ENCODE results near the gene ITGB3BP. TPM values are rescaled to one million over a fixed set of nuclear protein-coding genes. Genes with fewer than 3 reads are reported as not detected.

Gene ITGB3BP
- total and polyA plus RNA-seq, 2 of the 13 experiments (the other 11 are each of a cell fraction or from before 2014, with no cell fraction given) = 19.0 to 46.5 TPM

- 0 out of 2 replicates have a peak, but pooled peaks have one; percentile 65 for TF ChIP-seq ZNF468 (CRISPR knock-in tag; IDR thresholded peaks at IDR 0.05)
- peak; percentile 89; the same call in 1 of the 2 replicates for TF ChIP-seq SALL2 (CRISPR knock-in tag; IDR thresholded peaks at IDR 0.05)
- TF ChIP-seq, protein P1, sequence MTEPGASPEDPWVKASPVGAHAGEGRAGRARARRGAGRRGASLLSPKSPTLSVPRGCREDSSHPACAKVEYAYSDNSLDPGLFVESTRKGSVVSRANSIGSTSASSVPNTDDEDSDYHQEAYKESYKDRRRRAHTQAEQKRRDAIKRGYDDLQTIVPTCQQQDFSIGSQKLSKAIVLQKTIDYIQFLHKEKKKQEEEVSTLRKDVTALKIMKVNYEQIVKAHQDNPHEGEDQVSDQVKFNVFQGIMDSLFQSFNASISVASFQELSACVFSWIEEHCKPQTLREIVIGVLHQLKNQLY (CRISPR knock-in tag; IDR thresholded peaks at IDR 0.05) = peak; percentile 42; the same call in 1 of the 2 replicates
- no peak for TF ChIP-seq ZNF367 (CRISPR knock-in tag; IDR thresholded peaks at IDR 0.05; ENCODE audit: borderline replicate concordance)
- TF ChIP-seq TFDP2 (CRISPR knock-in tag; IDR thresholded peaks at IDR 0.05) = peak; percentile 99
- TF ChIP-seq ZMYM2 (CRISPR knock-in tag; IDR thresholded peaks at IDR 0.05) = no peak
- TF ChIP-seq, protein P2, sequence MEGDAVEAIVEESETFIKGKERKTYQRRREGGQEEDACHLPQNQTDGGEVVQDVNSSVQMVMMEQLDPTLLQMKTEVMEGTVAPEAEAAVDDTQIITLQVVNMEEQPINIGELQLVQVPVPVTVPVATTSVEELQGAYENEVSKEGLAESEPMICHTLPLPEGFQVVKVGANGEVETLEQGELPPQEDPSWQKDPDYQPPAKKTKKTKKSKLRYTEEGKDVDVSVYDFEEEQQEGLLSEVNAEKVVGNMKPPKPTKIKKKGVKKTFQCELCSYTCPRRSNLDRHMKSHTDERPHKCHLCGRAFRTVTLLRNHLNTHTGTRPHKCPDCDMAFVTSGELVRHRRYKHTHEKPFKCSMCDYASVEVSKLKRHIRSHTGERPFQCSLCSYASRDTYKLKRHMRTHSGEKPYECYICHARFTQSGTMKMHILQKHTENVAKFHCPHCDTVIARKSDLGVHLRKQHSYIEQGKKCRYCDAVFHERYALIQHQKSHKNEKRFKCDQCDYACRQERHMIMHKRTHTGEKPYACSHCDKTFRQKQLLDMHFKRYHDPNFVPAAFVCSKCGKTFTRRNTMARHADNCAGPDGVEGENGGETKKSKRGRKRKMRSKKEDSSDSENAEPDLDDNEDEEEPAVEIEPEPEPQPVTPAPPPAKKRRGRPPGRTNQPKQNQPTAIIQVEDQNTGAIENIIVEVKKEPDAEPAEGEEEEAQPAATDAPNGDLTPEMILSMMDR (CRISPR knock-in tag; IDR thresholded peaks at IDR 0.05) = peak; percentile 19; the same call in 1 of the 2 replicates
- TF ChIP-seq ZUFSP (CRISPR knock-in tag; IDR thresholded peaks at IDR 0.05; ENCODE audit: borderline replicate concordance) = no peak
- TF ChIP-seq ELF4 (CRISPR knock-in tag; IDR thresholded peaks at IDR 0.05; ENCODE audit: borderline replicate concordance) = peak; percentile 78; the same call in 1 of the 2 replicates
- TF ChIP-seq ZSCAN20 (CRISPR knock-in tag; IDR thresholded peaks at IDR 0.05; ENCODE audit: borderline replicate concordance) = 0 out of 2 replicates have a peak, but pooled peaks have one; percentile 1
- peak; percentile 85 for TF ChIP-seq SMYD3 (CRISPR knock-in tag; IDR thresholded peaks at IDR 0.05)
- TF ChIP-seq NR3C1 (CRISPR knock-in tag; IDR thresholded peaks at IDR 0.05) = no peak
- TF ChIP-seq RAD51 (IDR thresholded peaks at IDR 0.05; ENCODE audit: borderline replicate concordance) = no peak
- peak; percentile 73; the same call in 1 of the 2 replicates for TF ChIP-seq ZNF431 (CRISPR knock-in tag; IDR thresholded peaks at IDR 0.05; ENCODE audit: borderline replicate concordance, low read depth)
- TF ChIP-seq REST (IDR thresholded peaks at IDR 0.05; ENCODE audit: borderline replicate concordance in 1 of 2, low read depth in 1 of 2, low read length in 2 of 2) = peak in 1 of 2 experiments; percentile 72; a peak in 3 of 4 replicates
- peak; percentile 53; the same call in 1 of the 2 replicates for TF ChIP-seq ZNF136 (CRISPR knock-in tag; IDR thresholded peaks at IDR 0.05; ENCODE audit: low read depth)
- no peak for TF ChIP-seq PPARG (CRISPR knock-in tag; conservative IDR thresholded peaks at IDR 0.05)
- TF ChIP-seq, protein P3, sequence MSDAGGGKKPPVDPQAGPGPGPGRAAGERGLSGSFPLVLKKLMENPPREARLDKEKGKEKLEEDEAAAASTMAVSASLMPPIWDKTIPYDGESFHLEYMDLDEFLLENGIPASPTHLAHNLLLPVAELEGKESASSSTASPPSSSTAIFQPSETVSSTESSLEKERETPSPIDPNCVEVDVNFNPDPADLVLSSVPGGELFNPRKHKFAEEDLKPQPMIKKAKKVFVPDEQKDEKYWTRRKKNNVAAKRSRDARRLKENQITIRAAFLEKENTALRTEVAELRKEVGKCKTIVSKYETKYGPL (CRISPR knock-in tag; IDR thresholded peaks at IDR 0.05) = no peak
Observed at GRCh38 chr1:63522891-63523728, at the start of gene ITGB3BP, which contains the start of gene EFCAB7 (continued).
